ENCODE results near the gene GNPDA1.
A peak's percentile ranks its signal among the peaks of the same experiment; 100 is the strongest.

The GNPDA1 gene

GRCh38 chr5:142023836-142024235 is 11.0 kb upstream of the GNPDA1 start:
- DNase-seq (ENCODE audit: low spot score): no peak

GRCh38 chr5:142020122-142020659 is 7.4 kb upstream of the GNPDA1 start:
- DNase-seq (ENCODE audit: low spot score): no peak

- DNase-seq (ENCODE audit: low spot score): peak; percentile 84
These were observed 5.1 kb upstream of the GNPDA1 start for GRCh38 chr5:142017832-142018427.

GRCh38 chr5:142016556-142016955 is 3.7 kb upstream of the GNPDA1 start:
- peak; percentile 84 for DNase-seq (ENCODE audit: low spot score)

- peak; percentile 84 for DNase-seq (ENCODE audit: low spot score)
These were observed 3.1 kb upstream of the GNPDA1 start for GRCh38 chr5:142015781-142016533.

GRCh38 chr5:142014911-142015584 is 2.2 kb upstream of the GNPDA1 start:
- DNase-seq (ENCODE audit: low spot score): peak; percentile 90

- no peak for DNase-seq (ENCODE audit: low spot score)
These were observed 1.1 kb upstream of the GNPDA1 start for GRCh38 chr5:142013734-142014521.

- DNase-seq (ENCODE audit: low spot score): peak; percentile 77
These were observed 541 bp downstream of the GNPDA1 start for GRCh38 chr5:142012186-142012785.

- no peak for DNase-seq (ENCODE audit: low spot score)
These were observed 1.1 kb downstream of the GNPDA1 start for GRCh38 chr5:142011572-142012185.

- DNase-seq (ENCODE audit: low spot score): no peak
These were observed 2.9 kb downstream of the GNPDA1 start for GRCh38 chr5:142009886-142010285.

- DNase-seq (ENCODE audit: low spot score): no peak
These were observed 4.0 kb downstream of the GNPDA1 start for GRCh38 chr5:142008813-142009212.

- DNase-seq (ENCODE audit: low spot score): no peak
These were observed 5.6 kb downstream of the GNPDA1 start for GRCh38 chr5:142007237-142007544.

- DNase-seq (ENCODE audit: low spot score): peak; percentile 83
These were observed 6.2 kb downstream of the GNPDA1 start for GRCh38 chr5:142006363-142007236.

GRCh38 chr5:142003266-142003800 is 9.5 kb downstream of the GNPDA1 start:
- no peak for DNase-seq (ENCODE audit: low spot score)

GRCh38 chr5:142000704-142001484 is 11.9 kb downstream of the GNPDA1 start:
- no peak for DNase-seq (ENCODE audit: low spot score)

- DNase-seq (ENCODE audit: low spot score): no peak
These were observed 12.7 kb downstream of the GNPDA1 start for GRCh38 chr5:142000173-142000572.

- DNase-seq (ENCODE audit: low spot score): no peak
These were observed 15.4 kb downstream of the GNPDA1 start for GRCh38 chr5:141997358-141997960.

GRCh38 chr5:141995656-141996055 is 17.2 kb downstream of the GNPDA1 start:
- DNase-seq (ENCODE audit: low spot score): no peak

Measured in activated CD4-positive, alpha-beta T cell treated with anti-CD3 and anti-CD28 coated beads, Interleukin-2, Interleukin-4, amounts not matched to agents 100 ng/mL and 50 ng/mL, durations not matched to agents 16 hours and 8 hours (primary cell).